K562 (cell line): ENCODE results near the gene TSSK6.

ENCODE experiments used
- FOS ChIP-seq: IDR thresholded peaks from 3 replicates; pipeline ENCODE4 v1.6.1; 2011; ENCODE audit not compliant: insufficient read length; ENCODE audit errors: extremely low read depth
- MCM7 ChIP-seq, 2 experiments: fragments of 450-650 bp; IDR thresholded peaks; 2 replicates each; pipeline ENCODE4 v1.6.1; 2016 to 2018
- SUPT5H ChIP-seq: fragments of 450-650 bp; IDR thresholded peaks from 2 replicates; pipeline ENCODE4 v1.6.1; 2016
- TEAD4 ChIP-seq, 2 experiments: sonication (generic) in 1 of 2; formaldehyde crosslinking in 1 of 2; IDR thresholded peaks; 2 replicates each; pipeline versions ENCODE4 v1.6.1 to v1.8.0; 2012 to 2022; ENCODE audit warnings: borderline replicate concordance in 1 of 2, inconsistent platforms in 1 of 2, low read length in 1 of 2, mild to moderate bottlenecking in 1 of 2, missing genetic modification reagents in 1 of 2
- ZNF274 ChIP-seq: IDR thresholded peaks from 2 replicates; pipeline ENCODE4 v1.6.1; 2011; ENCODE audit warnings: low read depth, mild to moderate bottlenecking, low read length, moderate library complexity, borderline replicate concordance
- TF ChIP-seq, protein P1 (sequence below), 3 experiments: IDR thresholded peaks in 2 of 3; conservative IDR thresholded peaks in 1 of 3; 2 replicates each; pipeline ENCODE4 v1.5.1; 2011 to 2012; ENCODE audit warnings: low read length in 3 of 3, mild to moderate bottlenecking in 3 of 3, control low read depth in 2 of 3, improper control_type of control experiment in 1 of 3, inconsistent platforms in 1 of 3, low read depth in 1 of 3, mixed read lengths in 1 of 3, moderate library complexity in 1 of 3; ENCODE audit not compliant: insufficient read depth in 2 of 3
- TF ChIP-seq, protein P2 (sequence below), 2 experiments: fragments of 450-650 bp; formaldehyde crosslinking in 1 of 2; IDR thresholded peaks; 2 replicates each; pipeline versions ENCODE4 v1.4.0 to v1.6.1; 2014 to 2020; ENCODE audit warnings: mild to moderate bottlenecking in 2 of 2, borderline replicate concordance in 1 of 2, low read depth in 1 of 2

DNA sequence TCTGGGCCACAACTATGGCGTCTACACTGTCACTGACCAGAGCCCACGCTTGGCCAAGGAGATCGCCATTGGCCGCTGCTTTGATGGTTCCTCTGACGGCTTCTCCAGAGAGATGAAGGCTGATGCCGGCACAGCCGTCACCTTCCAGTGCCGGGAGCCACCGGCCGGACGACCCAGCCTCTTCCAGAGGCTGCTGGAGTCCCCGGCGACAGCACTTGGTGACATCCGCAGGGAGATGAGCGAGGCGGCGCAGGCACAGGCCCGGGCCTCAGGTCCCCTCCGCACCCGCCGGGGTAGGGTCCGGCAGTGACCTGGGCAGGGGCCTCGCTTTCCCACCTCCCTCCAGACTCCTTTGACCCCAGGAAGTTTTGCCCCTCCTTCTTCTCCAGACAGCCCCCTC lies 30.4 kb upstream of the TSSK6 start:
- TF ChIP-seq, protein P1, sequence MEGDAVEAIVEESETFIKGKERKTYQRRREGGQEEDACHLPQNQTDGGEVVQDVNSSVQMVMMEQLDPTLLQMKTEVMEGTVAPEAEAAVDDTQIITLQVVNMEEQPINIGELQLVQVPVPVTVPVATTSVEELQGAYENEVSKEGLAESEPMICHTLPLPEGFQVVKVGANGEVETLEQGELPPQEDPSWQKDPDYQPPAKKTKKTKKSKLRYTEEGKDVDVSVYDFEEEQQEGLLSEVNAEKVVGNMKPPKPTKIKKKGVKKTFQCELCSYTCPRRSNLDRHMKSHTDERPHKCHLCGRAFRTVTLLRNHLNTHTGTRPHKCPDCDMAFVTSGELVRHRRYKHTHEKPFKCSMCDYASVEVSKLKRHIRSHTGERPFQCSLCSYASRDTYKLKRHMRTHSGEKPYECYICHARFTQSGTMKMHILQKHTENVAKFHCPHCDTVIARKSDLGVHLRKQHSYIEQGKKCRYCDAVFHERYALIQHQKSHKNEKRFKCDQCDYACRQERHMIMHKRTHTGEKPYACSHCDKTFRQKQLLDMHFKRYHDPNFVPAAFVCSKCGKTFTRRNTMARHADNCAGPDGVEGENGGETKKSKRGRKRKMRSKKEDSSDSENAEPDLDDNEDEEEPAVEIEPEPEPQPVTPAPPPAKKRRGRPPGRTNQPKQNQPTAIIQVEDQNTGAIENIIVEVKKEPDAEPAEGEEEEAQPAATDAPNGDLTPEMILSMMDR (IDR thresholded peaks at IDR 0.05 in 2 of 3, conservative IDR thresholded peaks at IDR 0.05 in 1 of 3; ENCODE audit: insufficient read depth in 2 of 3, low read depth in 1 of 3, low read length in 3 of 3) = no peak
- TF ChIP-seq MCM7 (IDR thresholded peaks at IDR 0.05) (no peak), ZNF274 (no peak), TEAD4 (IDR thresholded peaks at IDR 0.05; ENCODE audit: low read length) (no peak), TEAD4 (CRISPR knock-in tag; IDR thresholded peaks at IDR 0.05; ENCODE audit: borderline replicate concordance) (no peak), FOS (no peak), SUPT5H (no peak)
- TF ChIP-seq, protein P2, sequence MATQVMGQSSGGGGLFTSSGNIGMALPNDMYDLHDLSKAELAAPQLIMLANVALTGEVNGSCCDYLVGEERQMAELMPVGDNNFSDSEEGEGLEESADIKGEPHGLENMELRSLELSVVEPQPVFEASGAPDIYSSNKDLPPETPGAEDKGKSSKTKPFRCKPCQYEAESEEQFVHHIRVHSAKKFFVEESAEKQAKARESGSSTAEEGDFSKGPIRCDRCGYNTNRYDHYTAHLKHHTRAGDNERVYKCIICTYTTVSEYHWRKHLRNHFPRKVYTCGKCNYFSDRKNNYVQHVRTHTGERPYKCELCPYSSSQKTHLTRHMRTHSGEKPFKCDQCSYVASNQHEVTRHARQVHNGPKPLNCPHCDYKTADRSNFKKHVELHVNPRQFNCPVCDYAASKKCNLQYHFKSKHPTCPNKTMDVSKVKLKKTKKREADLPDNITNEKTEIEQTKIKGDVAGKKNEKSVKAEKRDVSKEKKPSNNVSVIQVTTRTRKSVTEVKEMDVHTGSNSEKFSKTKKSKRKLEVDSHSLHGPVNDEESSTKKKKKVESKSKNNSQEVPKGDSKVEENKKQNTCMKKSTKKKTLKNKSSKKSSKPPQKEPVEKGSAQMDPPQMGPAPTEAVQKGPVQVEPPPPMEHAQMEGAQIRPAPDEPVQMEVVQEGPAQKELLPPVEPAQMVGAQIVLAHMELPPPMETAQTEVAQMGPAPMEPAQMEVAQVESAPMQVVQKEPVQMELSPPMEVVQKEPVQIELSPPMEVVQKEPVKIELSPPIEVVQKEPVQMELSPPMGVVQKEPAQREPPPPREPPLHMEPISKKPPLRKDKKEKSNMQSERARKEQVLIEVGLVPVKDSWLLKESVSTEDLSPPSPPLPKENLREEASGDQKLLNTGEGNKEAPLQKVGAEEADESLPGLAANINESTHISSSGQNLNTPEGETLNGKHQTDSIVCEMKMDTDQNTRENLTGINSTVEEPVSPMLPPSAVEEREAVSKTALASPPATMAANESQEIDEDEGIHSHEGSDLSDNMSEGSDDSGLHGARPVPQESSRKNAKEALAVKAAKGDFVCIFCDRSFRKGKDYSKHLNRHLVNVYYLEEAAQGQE (IDR thresholded peaks at IDR 0.05; ENCODE audit: borderline replicate concordance) = no peak
- TF ChIP-seq, protein P2 (CRISPR knock-in tag; IDR thresholded peaks at IDR 0.05; ENCODE audit: low read depth) = no peak
